ENCODE results near the gene CXorf66.

The CXorf66 gene

GRCh38 chrX:139972113-139972512, 6.8 kb upstream of the CXorf66 start:
- TF ChIP-seq, protein P1, sequence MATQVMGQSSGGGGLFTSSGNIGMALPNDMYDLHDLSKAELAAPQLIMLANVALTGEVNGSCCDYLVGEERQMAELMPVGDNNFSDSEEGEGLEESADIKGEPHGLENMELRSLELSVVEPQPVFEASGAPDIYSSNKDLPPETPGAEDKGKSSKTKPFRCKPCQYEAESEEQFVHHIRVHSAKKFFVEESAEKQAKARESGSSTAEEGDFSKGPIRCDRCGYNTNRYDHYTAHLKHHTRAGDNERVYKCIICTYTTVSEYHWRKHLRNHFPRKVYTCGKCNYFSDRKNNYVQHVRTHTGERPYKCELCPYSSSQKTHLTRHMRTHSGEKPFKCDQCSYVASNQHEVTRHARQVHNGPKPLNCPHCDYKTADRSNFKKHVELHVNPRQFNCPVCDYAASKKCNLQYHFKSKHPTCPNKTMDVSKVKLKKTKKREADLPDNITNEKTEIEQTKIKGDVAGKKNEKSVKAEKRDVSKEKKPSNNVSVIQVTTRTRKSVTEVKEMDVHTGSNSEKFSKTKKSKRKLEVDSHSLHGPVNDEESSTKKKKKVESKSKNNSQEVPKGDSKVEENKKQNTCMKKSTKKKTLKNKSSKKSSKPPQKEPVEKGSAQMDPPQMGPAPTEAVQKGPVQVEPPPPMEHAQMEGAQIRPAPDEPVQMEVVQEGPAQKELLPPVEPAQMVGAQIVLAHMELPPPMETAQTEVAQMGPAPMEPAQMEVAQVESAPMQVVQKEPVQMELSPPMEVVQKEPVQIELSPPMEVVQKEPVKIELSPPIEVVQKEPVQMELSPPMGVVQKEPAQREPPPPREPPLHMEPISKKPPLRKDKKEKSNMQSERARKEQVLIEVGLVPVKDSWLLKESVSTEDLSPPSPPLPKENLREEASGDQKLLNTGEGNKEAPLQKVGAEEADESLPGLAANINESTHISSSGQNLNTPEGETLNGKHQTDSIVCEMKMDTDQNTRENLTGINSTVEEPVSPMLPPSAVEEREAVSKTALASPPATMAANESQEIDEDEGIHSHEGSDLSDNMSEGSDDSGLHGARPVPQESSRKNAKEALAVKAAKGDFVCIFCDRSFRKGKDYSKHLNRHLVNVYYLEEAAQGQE (IDR thresholded peaks at IDR 0.05; ENCODE audit: insufficient read depth in 1 of 2, low read depth in 2 of 2, low read length in 2 of 2) = no peak
- TF ChIP-seq SIN3A (IDR thresholded peaks at IDR 0.05; ENCODE audit: borderline replicate concordance, insufficient read depth, low read length) = no peak
- no peak for TF ChIP-seq FOXP2 (optimal IDR thresholded peaks at IDR 0.05; ENCODE audit: borderline replicate concordance, extremely low read depth, extremely low read length, insufficient read depth)
- no peak for TF ChIP-seq POLR2AphosphoS5 (IDR thresholded peaks at IDR 0.05; ENCODE audit: low read depth, low read length)
- no peak for TF ChIP-seq TAF1 (IDR thresholded peaks at IDR 0.05; ENCODE audit: borderline replicate concordance, insufficient read depth, low read length)

DNA sequence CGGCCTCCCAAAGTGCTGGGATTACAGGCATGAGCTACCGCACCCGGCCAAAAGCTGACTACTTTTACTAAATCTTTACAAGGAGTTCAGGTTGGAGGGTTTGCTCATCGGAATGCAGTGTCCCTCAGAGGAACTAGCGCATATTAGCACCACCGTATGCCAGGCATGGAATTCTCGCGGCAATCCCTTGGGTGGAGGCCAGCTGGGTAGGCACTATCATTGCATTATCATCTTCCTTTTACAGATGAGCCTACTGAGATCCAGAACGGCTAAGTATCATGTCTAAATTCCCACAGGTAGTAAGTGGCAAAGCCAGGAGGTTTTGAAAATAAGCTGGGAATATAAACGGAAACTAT, 6.1 kb upstream of the CXorf66 start:
- TF ChIP-seq FOXP2 (optimal IDR thresholded peaks at IDR 0.05; ENCODE audit: borderline replicate concordance, extremely low read depth, extremely low read length, insufficient read depth) = no peak
- no peak for TF ChIP-seq TAF1 (IDR thresholded peaks at IDR 0.05; ENCODE audit: borderline replicate concordance, insufficient read depth, low read length)
- no peak for TF ChIP-seq POLR2AphosphoS5 (IDR thresholded peaks at IDR 0.05; ENCODE audit: low read depth, low read length)
- no peak for TF ChIP-seq SIN3A (IDR thresholded peaks at IDR 0.05; ENCODE audit: borderline replicate concordance, insufficient read depth, low read length)
- TF ChIP-seq, protein P1 (IDR thresholded peaks at IDR 0.05; ENCODE audit: insufficient read depth in 1 of 2, low read depth in 2 of 2, low read length in 2 of 2) = no peak

- TF ChIP-seq TAF1 (IDR thresholded peaks at IDR 0.05; ENCODE audit: borderline replicate concordance, insufficient read depth, low read length) = no peak
- no peak for TF ChIP-seq POLR2AphosphoS5 (IDR thresholded peaks at IDR 0.05; ENCODE audit: low read depth, low read length)
- no peak for TF ChIP-seq FOXP2 (optimal IDR thresholded peaks at IDR 0.05; ENCODE audit: borderline replicate concordance, extremely low read depth, extremely low read length, insufficient read depth)
- TF ChIP-seq SIN3A (IDR thresholded peaks at IDR 0.05; ENCODE audit: borderline replicate concordance, insufficient read depth, low read length) = no peak
- TF ChIP-seq, protein P1 (IDR thresholded peaks at IDR 0.05; ENCODE audit: insufficient read depth in 1 of 2, low read depth in 2 of 2, low read length in 2 of 2) = no peak
Measured at GRCh38 chrX:139969286-139969685, 4.0 kb upstream of the CXorf66 start.

- TF ChIP-seq SIN3A (IDR thresholded peaks at IDR 0.05; ENCODE audit: borderline replicate concordance, insufficient read depth, low read length) = no peak
- TF ChIP-seq FOXP2 (optimal IDR thresholded peaks at IDR 0.05; ENCODE audit: borderline replicate concordance, extremely low read depth, extremely low read length, insufficient read depth) = no peak
- TF ChIP-seq, protein P1 (IDR thresholded peaks at IDR 0.05; ENCODE audit: insufficient read depth in 1 of 2, low read depth in 2 of 2, low read length in 2 of 2) = no peak
- no peak for TF ChIP-seq TAF1 (IDR thresholded peaks at IDR 0.05; ENCODE audit: borderline replicate concordance, insufficient read depth, low read length)
- TF ChIP-seq POLR2AphosphoS5 (IDR thresholded peaks at IDR 0.05; ENCODE audit: low read depth, low read length) = no peak
Measured at GRCh38 chrX:139967750-139968149, 2.4 kb upstream of the CXorf66 start.

DNA sequence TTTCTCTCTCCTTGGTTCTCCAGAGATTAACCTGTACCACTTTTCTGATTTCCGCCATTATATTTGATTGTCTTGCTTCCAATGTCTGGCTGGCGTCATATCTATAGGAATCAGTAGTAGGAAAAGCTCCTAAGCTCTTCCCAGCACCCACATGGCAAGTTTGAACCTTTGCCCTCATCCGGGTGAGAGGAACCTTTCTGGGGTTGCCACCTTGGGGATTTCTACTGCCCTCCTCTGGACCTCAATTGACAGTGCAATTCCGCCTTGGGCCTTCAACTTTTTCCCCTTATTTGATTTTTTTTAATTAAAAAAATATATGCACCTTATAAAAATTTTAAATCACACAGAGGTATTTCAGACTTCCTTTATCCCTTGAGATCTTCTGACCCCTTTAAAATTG, 2.0 kb upstream of the CXorf66 start:
- TF ChIP-seq SIN3A (IDR thresholded peaks at IDR 0.05; ENCODE audit: borderline replicate concordance, insufficient read depth, low read length) (no peak), POLR2AphosphoS5 (IDR thresholded peaks at IDR 0.05; ENCODE audit: low read depth, low read length) (no peak), TAF1 (IDR thresholded peaks at IDR 0.05; ENCODE audit: borderline replicate concordance, insufficient read depth, low read length) (no peak), FOXP2 (optimal IDR thresholded peaks at IDR 0.05; ENCODE audit: borderline replicate concordance, extremely low read depth, extremely low read length, insufficient read depth) (no peak)
- TF ChIP-seq, protein P1 (IDR thresholded peaks at IDR 0.05; ENCODE audit: insufficient read depth in 1 of 2, low read depth in 2 of 2, low read length in 2 of 2) = no peak

Measured in PFSK-1 (cell line).